A549 (cell line): ENCODE results near the gene NCSTN. TPM values are rescaled to one million over a fixed set of nuclear protein-coding genes. Genes with fewer than 3 reads are reported as not detected.

ENCODE experiments used
- ATAC-seq, 2 experiments: fragments of 200-7000 bp in 1 of 2; fragments of >200 bp in 1 of 2; cut with Nextera tagmentation in 1 of 2; cut with Tn5 transposase in 1 of 2; 3 replicates each; pipeline versions ENCODE4 v1.8.0 to v1.9.1; 2018 to 2020; ENCODE audit warnings: mild to moderate bottlenecking in 1 of 2, moderate library complexity in 1 of 2
- CTCF ChIA-PET: fragments of 300-600 bp; sonication (Branson Sonifier 250); formaldehyde crosslinking; extraction: SDS; loops from one replicate; lab custom pipeline; 2021; ENCODE audit warnings: antibody characterized with exemption, inconsistent platforms; lab: Yijun Ruan, JAX
- POLR2A ChIA-PET: fragments of 350-600 bp; formaldehyde crosslinking; extraction: SDS; loops from one replicate; lab custom pipeline; 2021; ENCODE audit warnings: antibody characterized with exemption, inconsistent platforms; lab: Yijun Ruan, JAX
- DNase-seq, 2 experiments: peaks; one replicate each; pipeline versions ENCODE4 v3.0.0 to v3.0.0-alpha.2; 2011 to 2016; ENCODE audit warnings: low read depth in 1 of 2, low spot score in 1 of 2
- FAIRE-seq: peaks from 2 replicates; lab custom pipeline; 2011; peaks lifted over from hg19 to GRCh38; lab: Jason Lieb, UNC
- H3K27ac ChIP-seq, 2 experiments: fragments of >200 bp; sonication (Bioruptor Twin); formaldehyde crosslinking; 3 replicates each; pipeline ENCODE4 v1.5.1; 2016 to 2017
- H3K4me1 ChIP-seq: fragments of >200 bp; sonication (Bioruptor Twin); formaldehyde crosslinking; 3 replicates; pipeline ENCODE4 v1.6.1; 2016
- H3K4me2 ChIP-seq: fragments of >200 bp; sonication (Bioruptor Twin); formaldehyde crosslinking; 3 replicates; pipeline ENCODE4 v1.6.1; 2016
- H3K4me3 ChIP-seq: fragments of >200 bp; sonication (Bioruptor Twin); formaldehyde crosslinking; 3 replicates; pipeline ENCODE4 v1.5.1; 2016
- H3K9me3 ChIP-seq: fragments of >200 bp; sonication (Bioruptor Twin); formaldehyde crosslinking; 3 replicates; pipeline ENCODE4 v1.6.1; 2016
- BHLHE40 ChIP-seq: IDR thresholded peaks from 2 replicates; pipeline ENCODE4 v1.6.1; 2012; ENCODE audit warnings: low read depth, low read length, inconsistent platforms
- CBX8 ChIP-seq: fragments of 200-600 bp; sonication (generic); IDR thresholded peaks from 2 replicates; pipeline ENCODE4 v1.6.1; 2016
- CHD2 ChIP-seq: fragments of 150-350 bp; IDR thresholded peaks from 2 replicates; pipeline ENCODE4 v1.6.1; 2014; ENCODE audit warnings: low read length; ENCODE audit not compliant: partially characterized antibody
- CHD4 ChIP-seq: fragments of 200-600 bp; sonication (generic); IDR thresholded peaks from 2 replicates; pipeline ENCODE4 v1.6.1; 2016; ENCODE audit warnings: antibody characterized with exemption, mild to moderate bottlenecking, borderline replicate concordance
- CTCF ChIP-seq: fragments of >200 bp; sonication (Bioruptor Twin); formaldehyde crosslinking; IDR thresholded peaks from 3 replicates; pipeline ENCODE4 v1.5.1; 2016
- E2F6 ChIP-seq: IDR thresholded peaks from 2 replicates; pipeline ENCODE4 v1.6.1; 2012; ENCODE audit warnings: low read depth, borderline replicate concordance
- FOSL2 ChIP-seq, 2 experiments: fragments of 450-650 bp in 1 of 2; fragments of >200 bp in 1 of 2; sonication (Bioruptor Twin) in 1 of 2; formaldehyde crosslinking; IDR thresholded peaks; 2 replicates each; pipeline versions ENCODE4 v1.5.0 to v1.6.1; 2016 to 2020; ENCODE audit warnings: mild to moderate bottlenecking in 1 of 2, moderate library complexity in 1 of 2
- HES2 ChIP-seq: fragments of >200 bp; sonication (Bioruptor Twin); formaldehyde crosslinking; IDR thresholded peaks from 2 replicates; pipeline ENCODE4 v1.6.1; 2016
- HMGXB4 ChIP-seq: fragments of 250-450 bp; sonication (Bioruptor Pico); IDR thresholded peaks from 2 replicates; pipeline ENCODE4 v1.5.0; 2021; ENCODE audit warnings: mild to moderate bottlenecking, moderate library complexity, borderline replicate concordance
- HOXA7 ChIP-seq: fragments of 250-450 bp; sonication (Bioruptor Pico); IDR thresholded peaks from 2 replicates; pipeline ENCODE4 v1.5.0; 2020; ENCODE audit warnings: mild to moderate bottlenecking, moderate library complexity
- HOXB13 ChIP-seq: fragments of 250-450 bp; sonication (Bioruptor Pico); IDR thresholded peaks from 2 replicates; pipeline ENCODE4 v1.5.0; 2020; ENCODE audit warnings: low read depth, mild to moderate bottlenecking, moderate library complexity
- HOXB5 ChIP-seq: fragments of 250-450 bp; sonication (Bioruptor Pico); IDR thresholded peaks from 2 replicates; pipeline ENCODE4 v1.5.0; 2020; ENCODE audit warnings: mild to moderate bottlenecking, moderate library complexity
- JUN ChIP-seq, 2 experiments: fragments of >200 bp; sonication (Bioruptor Twin); formaldehyde crosslinking; IDR thresholded peaks; 2 replicates in 1 of 2; 3 replicates in 1 of 2; pipeline ENCODE4 v1.6.1; 2016 to 2017
- MAFK ChIP-seq: fragments of 450-650 bp; IDR thresholded peaks from 2 replicates; pipeline ENCODE4 v1.6.1; 2014; ENCODE audit not compliant: partially characterized antibody
- NPAS2 ChIP-seq: fragments of 250-450 bp; sonication (Bioruptor Pico); IDR thresholded peaks from 2 replicates; pipeline ENCODE4 v1.8.0; 2022; ENCODE audit warnings: mild to moderate bottlenecking, moderate library complexity, borderline replicate concordance
- NR3C1 ChIP-seq: fragments of >200 bp; sonication (Bioruptor Twin); formaldehyde crosslinking; IDR thresholded peaks from 3 replicates; pipeline ENCODE4 v1.6.1; 2017
- PHF8 ChIP-seq: fragments of 200-600 bp; sonication (generic); IDR thresholded peaks from 2 replicates; pipeline ENCODE4 v1.6.1; 2016; ENCODE audit warnings: low read depth, mild to moderate bottlenecking, antibody characterized with exemption, moderate library complexity, borderline replicate concordance
- POLR2A ChIP-seq: IDR thresholded peaks from 2 replicates; pipeline ENCODE4 v1.6.1; 2012; ENCODE audit warnings: mild to moderate bottlenecking, low read length
- RFX5 ChIP-seq: fragments of 450-650 bp; IDR thresholded peaks from 2 replicates; pipeline ENCODE4 v1.7.1; 2014; ENCODE audit warnings: antibody characterized with exemption, mild to moderate bottlenecking, moderate library complexity
- RNF2 ChIP-seq: fragments of 200-600 bp; sonication (generic); IDR thresholded peaks from 2 replicates; pipeline ENCODE4 v1.6.1; 2016; ENCODE audit warnings: low read depth, mild to moderate bottlenecking, antibody characterized with exemption, moderate library complexity, borderline replicate concordance
- SMC3 ChIP-seq: fragments of >200 bp; sonication (Bioruptor Twin); formaldehyde crosslinking; IDR thresholded peaks from 3 replicates; pipeline ENCODE4 v1.6.1; 2018; ENCODE audit warnings: inconsistent platforms
- SREBF2 ChIP-seq: fragments of 450-650 bp; IDR thresholded peaks from 2 replicates; pipeline ENCODE4 v1.6.1; 2014; ENCODE audit warnings: mild to moderate bottlenecking, moderate library complexity
- TP53 ChIP-seq: fragments of 250-450 bp; sonication (Bioruptor Pico); IDR thresholded peaks from 2 replicates; pipeline ENCODE4 v1.5.0; 2021; ENCODE audit warnings: mild to moderate bottlenecking, moderate library complexity
- ZFP36 ChIP-seq: fragments of 450-650 bp; IDR thresholded peaks from 2 replicates; pipeline ENCODE4 v1.6.1; 2014; ENCODE audit warnings: borderline replicate concordance; ENCODE audit not compliant: partially characterized antibody
- WGBS: methylation state at CpG from one replicate; pipeline ENCODE4 v1.1.6; 2017; ENCODE audit errors: missing lambda C conversion rate; 5-methylcytosine and 5-hydroxymethylcytosine counted together
- polyA plus RNA-seq, 4 experiments: library from polyadenylated mRNA; depleted of rRNA in 3 of 4; stranded (reverse); fragments of >200 nt; fragmentation: RNase III in 1 of 4; extraction: RNeasy Plus Mini Kit Qiagen cat#74134 plus additional on column Dnase treatment in 1 of 4; gene quantifications; 2 replicates in 3 of 4; 3 replicates in 1 of 4; pipeline ENCODE4 v1.2.3, GENCODE V29; 2011 to 2017

The NCSTN gene
- polyA plus RNA-seq, 2 of the 4 experiments (the other 2 are of a cell fraction): 41.6 to 91.6 TPM

GRCh38 chr1:160346463-160346862, 3.3 kb downstream of the NCSTN start:
- Histone ChIP-seq H3K4me3 (no peak overlapping the region), H3K4me2 (no peak overlapping the region), H3K27ac (no peak overlapping the region), H3K4me1 (peaks cover 9% of the 10 kb centered on the region), H3K9me3 (no peaks in the 10 kb centered on the region)
- DNase-seq (no peak), ATAC-seq (no peak), FAIRE-seq (no peak)
- ChIA-PET POLR2A (interaction anchor here (0.6 to 0.7 kb wide), 2 partner anchors 15 to 50 kb away, joined by 3 to 4 read pairs; no protein-coding TSS in a partner anchor), CTCF (interaction anchor here (0.8 to 2.7 kb wide), 3 partner anchors 30 to 700 kb away, joined by 5 to 13 read pairs (median 5); no protein-coding TSS in a partner anchor)
- WGBS: 98% methylated on average over 10 of the region's 10 CpGs
- TF ChIP-seq BHLHE40: no peak
- TF ChIP-seq POLR2A: no peak
- no peak for TF ChIP-seq NR3C1
- TF ChIP-seq HMGXB4: no peak
- no peak for TF ChIP-seq CHD2
- no peak for TF ChIP-seq TP53
- TF ChIP-seq SMC3: no peak
- TF ChIP-seq SREBF2: no peak
- TF ChIP-seq HOXA7 (CRISPR knock-in tag): no peak
- TF ChIP-seq RNF2: no peak
- TF ChIP-seq CBX8: no peak
- TF ChIP-seq PHF8: no peak
- TF ChIP-seq CHD4: no peak
- TF ChIP-seq ZFP36: no peak
- no peak for TF ChIP-seq E2F6

GRCh38 chr1:160346958-160347357, 3.8 kb downstream of the NCSTN start:
- CTCF ChIA-PET: interaction anchor here (1.3 to 2.7 kb wide), 2 partner anchors 29 to 56 kb away, joined by 5 to 13 read pairs; no protein-coding TSS in a partner anchor
- Histone ChIP-seq H3K4me1 (peaks cover 5% of the 10 kb centered on the region; the same call in 2 of the 3 replicates), H3K4me2 (no peak overlapping the region), H3K4me3 (no peak overlapping the region), H3K27ac (no peak overlapping the region), H3K9me3 (no peaks in the 10 kb centered on the region)
- DNase-seq: no peak
- TF ChIP-seq CTCF (no peak), HMGXB4 (no peak), RFX5 (no peak), JUN (IDR thresholded peaks at IDR 0.05) (no peak), HOXB13 (no peak), HES2 (no peak), FOSL2 (IDR thresholded peaks at IDR 0.05) (no peak), FOSL2 (CRISPR knock-in tag; IDR thresholded peaks at IDR 0.05) (no peak), HOXB5 (CRISPR knock-in tag) (no peak), MAFK (no peak), RNF2 (no peak), POLR2A (no peak), CHD4 (no peak), ZFP36 (no peak), NPAS2 (CRISPR knock-in tag) (no peak), CBX8 (no peak)
- 85% methylated on average over 4 of the region's 4 CpGs for WGBS
- no peak for FAIRE-seq
- ATAC-seq: no peak
- POLR2A ChIA-PET: interaction anchor here (0.7 kb wide), 1 partner anchor 15 kb away, joined by 4 read pairs; no protein-coding TSS in a partner anchor
